Uterus (tissue), 4 donors: ENCODE measurements around the gene PSMA7. TPM values are rescaled to one million over a fixed set of nuclear protein-coding genes. Genes with fewer than 3 reads are reported as not detected.

Experiments used
- DNase-seq, 2 donors: peaks; one replicate each; pipeline ENCODE4 v3.0.0-alpha.2; 2019 to 2020
- H3K27ac ChIP-seq, 2 donors: fragments of 200-600 bp; sonication (generic); 1 replicate in 1 of 2; 2 replicates in 1 of 2; pipeline ENCODE4 v1.5.1; 2016 to 2018
- H3K27me3 ChIP-seq, 2 donors: fragments of 200-600 bp; sonication (generic); one replicate each; pipeline ENCODE4 v1.5.1; 2018 to 2019; ENCODE audit warnings: control low read depth in 1 of 2
- H3K36me3 ChIP-seq, 2 donors: fragments of 200-600 bp; sonication (generic); one replicate each; pipeline ENCODE4 v1.5.1; 2019; ENCODE audit warnings: control low read depth in 1 of 2
- H3K4me1 ChIP-seq, 2 donors: fragments of 200-600 bp; sonication (generic); one replicate each; pipeline ENCODE4 v1.5.1; 2018 to 2019; ENCODE audit warnings: control low read depth in 1 of 2
- H3K4me3 ChIP-seq, 2 donors: fragments of 200-600 bp; sonication (generic); 1 replicate in 1 of 2; 2 replicates in 1 of 2; pipeline ENCODE4 v1.5.1; 2018 to 2019; ENCODE audit warnings: mild to moderate bottlenecking in 1 of 2
- H3K9me3 ChIP-seq, 2 donors: fragments of 200-600 bp; sonication (generic); one replicate each; pipeline ENCODE4 v1.5.1; 2019; ENCODE audit warnings: control low read depth in 1 of 2
- POLR2A ChIP-seq, 2 donors: fragments of 450-650 bp; IDR thresholded peaks; one replicate each; pipeline ENCODE4 v1.6.1; 2016; ENCODE audit warnings: antibody characterized with exemption in 2 of 2, mild to moderate bottlenecking in 1 of 2, moderate library complexity in 1 of 2
- intact Hi-C: fragments of 100-400 bp; cut with DNase I; formaldehyde crosslinking; loops from one replicate; pipeline ENCODE4 v1.15.1; 2023; ENCODE audit warnings: low total_unique reads
- total RNA-seq, 4 donors: library from RNA; depleted of rRNA in 3 of 4; stranded (reverse); fragments of >200 nt in 3 of 4; gene quantifications; one replicate each; pipeline versions ENCODE4 v1.1.0 to v1.2.4, GENCODE V29; 2014 to 2023
- TF ChIP-seq, protein P1 (sequence below), 4 experiments: fragments of 200-600 bp in 2 of 4; fragments of 450-650 bp in 2 of 4; sonication (generic) in 2 of 4; IDR thresholded peaks; one replicate each; pipeline ENCODE4 v1.5.1; 2016 to 2019; ENCODE audit warnings: antibody characterized with exemption in 4 of 4, mild to moderate bottlenecking in 2 of 4, moderate library complexity in 1 of 4
- donor health status: DM: yes; HTN: yes; CAD: no.

Gene PSMA7
- total RNA-seq, 4 donors from 2014 or later, result 145 to 214 (median 162) TPM

DNA sequence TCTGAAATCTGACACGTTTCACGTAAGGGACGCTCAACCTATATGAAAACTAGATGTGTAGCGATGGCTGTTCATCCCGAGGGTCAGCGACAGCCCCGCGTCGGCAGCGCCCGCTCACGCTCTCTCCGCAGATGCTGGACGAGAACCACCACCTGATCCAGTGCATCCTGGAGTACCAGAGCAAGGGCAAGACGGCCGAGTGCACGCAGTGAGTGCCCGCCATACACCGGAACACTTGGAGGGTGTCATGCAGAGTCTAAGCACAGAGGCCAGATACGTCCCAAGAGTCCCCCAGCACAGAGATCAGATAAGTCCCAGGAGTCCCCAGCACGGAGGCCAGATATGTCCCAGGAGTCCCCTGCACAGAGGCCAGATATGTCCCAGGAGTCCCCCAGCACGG is 15.3 kb upstream of the PSMA7 start:
- no peak overlapping the region for H3K27ac ChIP-seq
- TF ChIP-seq, protein P1, sequence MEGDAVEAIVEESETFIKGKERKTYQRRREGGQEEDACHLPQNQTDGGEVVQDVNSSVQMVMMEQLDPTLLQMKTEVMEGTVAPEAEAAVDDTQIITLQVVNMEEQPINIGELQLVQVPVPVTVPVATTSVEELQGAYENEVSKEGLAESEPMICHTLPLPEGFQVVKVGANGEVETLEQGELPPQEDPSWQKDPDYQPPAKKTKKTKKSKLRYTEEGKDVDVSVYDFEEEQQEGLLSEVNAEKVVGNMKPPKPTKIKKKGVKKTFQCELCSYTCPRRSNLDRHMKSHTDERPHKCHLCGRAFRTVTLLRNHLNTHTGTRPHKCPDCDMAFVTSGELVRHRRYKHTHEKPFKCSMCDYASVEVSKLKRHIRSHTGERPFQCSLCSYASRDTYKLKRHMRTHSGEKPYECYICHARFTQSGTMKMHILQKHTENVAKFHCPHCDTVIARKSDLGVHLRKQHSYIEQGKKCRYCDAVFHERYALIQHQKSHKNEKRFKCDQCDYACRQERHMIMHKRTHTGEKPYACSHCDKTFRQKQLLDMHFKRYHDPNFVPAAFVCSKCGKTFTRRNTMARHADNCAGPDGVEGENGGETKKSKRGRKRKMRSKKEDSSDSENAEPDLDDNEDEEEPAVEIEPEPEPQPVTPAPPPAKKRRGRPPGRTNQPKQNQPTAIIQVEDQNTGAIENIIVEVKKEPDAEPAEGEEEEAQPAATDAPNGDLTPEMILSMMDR (IDR thresholded peaks at IDR 0.05), result no peak
- TF ChIP-seq POLR2A (IDR thresholded peaks at IDR 0.05), result no peak
- H3K4me3 ChIP-seq, result no peak overlapping the region
- DNase-seq, result no peak
- peaks cover 0 to 7% of the 10 kb centered on the region in 2 donors for H3K4me1 ChIP-seq
- no peaks in the 10 kb centered on the region for H3K36me3 ChIP-seq
- intact Hi-C loops, result loop anchor here (10.0 kb wide), 1 partner anchor 144 kb away; no protein-coding TSS in a partner anchor
- H3K9me3 ChIP-seq, result no peaks in the 10 kb centered on the region
- H3K27me3 ChIP-seq, result no peaks in the 10 kb centered on the region

DNA sequence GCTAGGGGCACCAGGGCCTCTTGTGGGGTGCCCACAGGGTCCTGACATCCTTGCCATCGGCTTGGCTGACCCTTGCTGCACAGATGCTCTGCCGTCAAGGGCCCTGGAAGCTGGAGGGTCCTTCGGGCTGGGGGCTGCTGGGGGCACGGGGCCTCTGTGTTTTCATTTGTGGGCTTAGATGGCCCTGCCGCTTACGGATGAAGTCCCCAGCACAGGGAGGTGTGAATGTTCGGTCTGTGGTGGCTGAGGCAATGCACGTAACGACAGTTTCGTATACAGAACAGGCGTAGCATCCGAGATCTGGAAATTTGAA is 14.8 kb upstream of the PSMA7 start:
- intact Hi-C loops, result loop anchor here (10.0 kb wide), 1 partner anchor 143 kb away; no protein-coding TSS in a partner anchor
- no peak for DNase-seq
- peaks cover 0 to 7% of the 10 kb centered on the region in 2 donors for H3K4me1 ChIP-seq
- no peaks in the 10 kb centered on the region for H3K9me3 ChIP-seq
- no peak overlapping the region for H3K27ac ChIP-seq
- H3K4me3 ChIP-seq, result no peak overlapping the region
- no peak for TF ChIP-seq POLR2A (IDR thresholded peaks at IDR 0.05)
- TF ChIP-seq, protein P1 (IDR thresholded peaks at IDR 0.05), result no peak
- H3K27me3 ChIP-seq, result no peaks in the 10 kb centered on the region
- H3K36me3 ChIP-seq, result no peaks in the 10 kb centered on the region

DNA sequence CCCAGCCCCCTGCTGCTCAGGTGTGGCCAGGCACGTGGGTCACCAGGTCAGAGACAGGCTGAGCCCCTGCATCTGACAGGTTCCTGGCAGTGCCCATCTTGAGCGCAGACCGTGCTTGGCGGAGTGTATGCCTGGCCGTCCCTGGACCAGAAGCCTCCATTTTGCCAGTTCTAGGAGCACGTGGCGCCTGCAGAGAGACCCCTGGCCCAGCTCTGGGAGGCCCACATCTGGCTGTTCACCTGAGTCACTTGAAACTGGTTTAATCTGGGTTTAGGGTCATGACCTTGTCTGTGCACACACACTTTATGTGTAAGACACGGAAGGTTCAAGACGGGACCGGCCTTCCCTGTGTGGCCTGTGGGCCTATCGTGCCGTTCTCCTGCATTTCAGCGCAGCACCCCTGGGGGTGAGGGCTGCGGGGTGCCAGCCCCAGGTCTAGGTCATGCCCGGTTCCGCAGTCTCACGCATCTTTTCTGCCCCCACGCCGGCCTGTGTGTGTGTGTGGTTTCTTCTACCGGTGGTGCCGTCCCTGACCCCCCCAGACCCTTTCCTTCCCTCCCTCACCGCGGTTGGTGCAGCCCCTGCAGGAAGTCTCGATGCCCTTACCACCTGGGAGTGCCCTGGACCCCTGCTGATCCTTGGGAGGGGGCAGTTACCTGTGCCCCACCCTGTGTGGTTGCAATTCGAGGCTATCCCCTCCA is 14.3 kb upstream of the PSMA7 start:
- H3K4me1 ChIP-seq, result peaks cover 0 to 7% of the 10 kb centered on the region in 2 donors
- no peaks in the 10 kb centered on the region for H3K36me3 ChIP-seq
- DNase-seq, result no peak
- H3K4me3 ChIP-seq, result no peak overlapping the region
- H3K27ac ChIP-seq, result no peak overlapping the region
- TF ChIP-seq POLR2A (IDR thresholded peaks at IDR 0.05), result no peak
- TF ChIP-seq, protein P1 (IDR thresholded peaks at IDR 0.05), result no peak
- H3K9me3 ChIP-seq, result no peaks in the 10 kb centered on the region
- H3K27me3 ChIP-seq, result no peaks in the 10 kb centered on the region
- intact Hi-C loops, result loop anchor here (10.0 kb wide), 1 partner anchor 143 kb away; no protein-coding TSS in a partner anchor

DNA sequence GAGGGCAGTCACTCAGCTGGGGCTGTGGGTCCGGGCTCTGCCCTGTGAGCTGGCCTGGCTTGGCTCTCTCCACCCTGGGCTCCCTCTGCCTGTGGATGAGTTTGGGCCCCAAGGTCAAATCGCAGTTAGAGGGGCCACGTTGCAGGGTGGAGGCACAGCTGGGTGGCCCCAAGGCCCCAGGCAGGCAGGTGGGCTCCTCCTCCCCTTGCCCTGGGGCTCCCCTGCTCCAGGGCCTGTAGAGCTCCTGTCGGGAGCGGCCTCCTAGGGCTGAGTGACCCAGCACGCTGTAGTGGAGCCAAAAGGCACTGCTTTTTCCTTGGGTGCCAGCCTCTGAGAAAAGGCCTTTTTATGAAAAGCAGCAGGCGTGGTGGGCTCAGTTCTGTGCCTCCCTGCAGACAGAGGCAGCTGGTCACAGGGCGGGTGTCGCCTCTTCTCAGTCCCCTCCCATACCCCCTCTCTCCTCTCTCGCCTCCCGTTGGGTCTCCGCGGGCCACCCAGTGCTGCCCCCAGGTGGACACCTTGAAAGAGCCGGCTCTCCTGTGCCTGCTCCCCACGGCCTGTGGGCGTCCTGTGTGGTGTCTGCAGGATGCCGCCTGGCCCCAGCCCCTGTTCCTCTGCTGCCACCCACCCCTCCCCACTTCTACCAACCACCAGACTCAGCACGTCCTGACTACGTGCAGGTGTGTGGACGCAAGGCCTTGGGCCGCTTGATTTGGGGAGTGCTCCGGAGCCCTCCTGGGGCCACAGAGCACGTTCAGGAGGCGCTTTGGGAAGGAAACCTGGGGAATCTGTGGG is 13.6 kb upstream of the PSMA7 start:
- no peak overlapping the region for H3K4me3 ChIP-seq
- DNase-seq, result peak; percentile 48 to 64
- intact Hi-C loops, result loop anchor here (10.0 kb wide), 1 partner anchor 142 kb away; no protein-coding TSS in a partner anchor
- H3K36me3 ChIP-seq, result no peaks in the 10 kb centered on the region
- H3K27me3 ChIP-seq, result no peaks in the 10 kb centered on the region
- peaks cover 0 to 7% of the 10 kb centered on the region in 2 donors for H3K4me1 ChIP-seq
- TF ChIP-seq, protein P1 (IDR thresholded peaks at IDR 0.05), result peak; percentile 35 to 66 (median 48)
- TF ChIP-seq POLR2A (IDR thresholded peaks at IDR 0.05), result no peak
- H3K27ac ChIP-seq, result no peak overlapping the region
- H3K9me3 ChIP-seq, result no peaks in the 10 kb centered on the region

DNA sequence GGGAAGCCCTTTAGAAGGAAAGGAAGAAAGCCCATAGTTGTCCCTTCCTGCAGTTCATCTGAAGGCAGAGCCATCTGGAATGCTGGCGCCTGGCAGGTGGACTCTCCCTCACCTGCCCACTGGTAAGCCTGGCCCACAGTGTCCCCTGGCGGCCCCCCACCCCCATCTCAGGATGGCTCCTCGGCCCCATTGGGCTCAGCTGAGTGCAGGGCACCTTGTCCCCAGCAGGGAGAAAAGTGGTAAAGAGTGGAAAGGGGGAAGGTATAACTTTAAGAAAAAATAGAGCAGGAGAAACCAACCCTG is 13.0 kb upstream of the PSMA7 start:
- Histone ChIP-seq H3K27ac (no peak overlapping the region), H3K27me3 (no peaks in the 10 kb centered on the region), H3K9me3 (no peaks in the 10 kb centered on the region), H3K4me3 (no peak overlapping the region), H3K4me1 (peaks cover 0 to 7% of the 10 kb centered on the region in 2 donors), H3K36me3 (no peaks in the 10 kb centered on the region)
- DNase-seq, result no peak
- TF ChIP-seq, protein P1 (IDR thresholded peaks at IDR 0.05), result no peak
- no peak for TF ChIP-seq POLR2A (IDR thresholded peaks at IDR 0.05)
- intact Hi-C loops, result loop anchor here (10.0 kb wide), 1 partner anchor 141 kb away; no protein-coding TSS in a partner anchor
